SU-DHL-6 (cell line): ENCODE measurements around the gene SHROOM1.
A peak's percentile ranks its signal among the peaks of the same experiment; 100 is the strongest.

Source experiments
- H2AFZ ChIP-seq: fragments of 200-600 bp; sonication (generic); 2 replicates; pipeline ENCODE4 v1.6.1; 2014; ENCODE audit warnings: low read depth, mild to moderate bottlenecking, moderate library complexity, mixed read lengths, antibody characterized with exemption, low read length; ENCODE audit not compliant: severe bottlenecking
- H3F3A ChIP-seq: fragments of 200-600 bp; shearing (Covaris generic); 2 replicates; pipeline ENCODE4 v1.6.0; 2016; ENCODE audit warnings: antibody characterized with exemption, mild to moderate bottlenecking; ENCODE audit not compliant: insufficient read depth
- H3K27ac ChIP-seq: fragments of 200-600 bp; sonication (generic); 2 replicates; pipeline ENCODE4 v1.5.1; 2016; ENCODE audit warnings: low read depth, mild to moderate bottlenecking, low read length, moderate library complexity, mixed read lengths
- H3K27me3 ChIP-seq: fragments of 200-600 bp; sonication (generic), shearing (Covaris generic); 2 replicates; pipeline ENCODE4 v1.6.0; 2014; ENCODE audit warnings: mild to moderate bottlenecking, low read length
- H3K36me3 ChIP-seq: fragments of 200-600 bp; sonication (generic); 2 replicates; pipeline ENCODE4 v1.6.1; 2014; ENCODE audit warnings: mild to moderate bottlenecking, low read length, mixed read lengths
- H3K4me2 ChIP-seq: fragments of 300-600, 200-600 bp; shearing (Covaris generic), sonication (generic); 2 replicates; pipeline ENCODE4 v1.6.0; 2014; ENCODE audit warnings: low read length, low read depth, mild to moderate bottlenecking; ENCODE audit not compliant: poor library complexity, severe bottlenecking
- H3K4me3 ChIP-seq: fragments of 200-600 bp; sonication (generic); 2 replicates; pipeline ENCODE4 v1.5.1; 2014; ENCODE audit warnings: antibody characterized with exemption, low read length, mild to moderate bottlenecking, mixed read lengths; ENCODE audit not compliant: insufficient read depth, poor library complexity, severe bottlenecking
- H3K79me2 ChIP-seq: fragments of 200-600 bp; sonication (generic); 2 replicates; pipeline ENCODE4 v1.6.1; 2014; ENCODE audit warnings: mild to moderate bottlenecking, low read length, moderate library complexity; ENCODE audit not compliant: insufficient read depth
- H3K9ac ChIP-seq: fragments of 200-600 bp; sonication (generic); 2 replicates; pipeline ENCODE4 v1.7.0; 2014; ENCODE audit warnings: mild to moderate bottlenecking, low read length
- H3K9me2 ChIP-seq: fragments of 200-600 bp; sonication (generic); replicated peaks from 2 replicates; pipeline ENCODE4 v1.6.1; 2014; ENCODE audit warnings: low read length; ENCODE audit not compliant: insufficient read depth
- H3K9me3 ChIP-seq: fragments of 200-600 bp; sonication (generic); 2 replicates; pipeline ENCODE4 v1.6.1; 2014; ENCODE audit warnings: low read length, mixed read lengths; ENCODE audit not compliant: insufficient read depth
- H4K20me1 ChIP-seq: fragments of 200-600 bp; sonication (generic); 2 replicates; pipeline ENCODE4 v1.6.1; 2014; ENCODE audit warnings: low read depth, mild to moderate bottlenecking, antibody characterized with exemption, low read length, moderate library complexity, mixed read lengths
- CTCF ChIP-seq: fragments of 200-600 bp; sonication (generic); IDR thresholded peaks from one replicate; pipeline ENCODE4 v1.5.1; 2017; ENCODE audit warnings: antibody characterized with exemption, mild to moderate bottlenecking, low read length, moderate library complexity; ENCODE audit not compliant: insufficient read depth, poor library complexity, severe bottlenecking
- EZH2phosphoT487 ChIP-seq: fragments of 200-600 bp; sonication (generic), shearing (Covaris generic); conservative IDR thresholded peaks from 2 replicates; pipeline ENCODE4 v1.6.1; 2018; ENCODE audit warnings: mild to moderate bottlenecking, antibody characterized with exemption, low read length, moderate library complexity, mixed read lengths

The SHROOM1 gene

GRCh38 chr5:132832612-132833011 is 2.2 kb upstream of the SHROOM1 start:
- Histone ChIP-seq H3F3A (no peaks in the 10 kb centered on the region), H3K27me3 (no peaks in the 10 kb centered on the region), H4K20me1 (no peaks in the 10 kb centered on the region), H3K4me3 (no peak overlapping the region), H3K36me3 (no peaks in the 10 kb centered on the region), H3K27ac (no peak overlapping the region), H3K4me2 (no peak overlapping the region), H3K9me3 (no peaks in the 10 kb centered on the region), H3K9me2 (no peaks in the 10 kb centered on the region), H3K79me2 (no peaks in the 10 kb centered on the region), H2AFZ (no peak overlapping the region), H3K9ac (no peak overlapping the region)
- no peak for TF ChIP-seq CTCF
- TF ChIP-seq EZH2phosphoT487 = no peak

- no peak overlapping the region for H3K4me2 ChIP-seq
- no peaks in the 10 kb centered on the region for H3K9me3 ChIP-seq
- H3K36me3 ChIP-seq = no peaks in the 10 kb centered on the region
- H3K27me3 ChIP-seq = no peaks in the 10 kb centered on the region
- no peak overlapping the region for H3K4me3 ChIP-seq
- H4K20me1 ChIP-seq = no peaks in the 10 kb centered on the region
- no peaks in the 10 kb centered on the region for H3K9me2 ChIP-seq
- no peaks in the 10 kb centered on the region for H3F3A ChIP-seq
- TF ChIP-seq CTCF (no peak), EZH2phosphoT487 (no peak)
- no peak overlapping the region for H2AFZ ChIP-seq
- no peaks in the 10 kb centered on the region for H3K79me2 ChIP-seq
- no peak overlapping the region for H3K27ac ChIP-seq
- no peak overlapping the region for H3K9ac ChIP-seq
These were observed 831 bp upstream of the SHROOM1 start for GRCh38 chr5:132831095-132831860.

GRCh38 chr5:132829742-132830435 is 558 bp downstream of the SHROOM1 start:
- Histone ChIP-seq H3K9ac (peak overlapping the region; percentile 65), H4K20me1 (no peaks in the 10 kb centered on the region), H3K4me2 (peak overlapping the region; percentile 48), H3K27me3 (no peaks in the 10 kb centered on the region), H3K79me2 (no peaks in the 10 kb centered on the region), H3K4me3 (peak overlapping the region; percentile 74), H3K27ac (no peak overlapping the region), H3K9me3 (no peaks in the 10 kb centered on the region), H3K9me2 (no peaks in the 10 kb centered on the region), H2AFZ (peak overlapping the region; percentile 89), H3K36me3 (no peaks in the 10 kb centered on the region), H3F3A (no peaks in the 10 kb centered on the region)
- TF ChIP-seq EZH2phosphoT487 (no peak), CTCF (peak; percentile 69)
